HG03135 (cell line): ENCODE measurements around the gene CRHR2.

Source experiments
- ATAC-seq: cut with Tn5 transposase; IDR thresholded peaks from one replicate; pipeline ENCODE4 v1.9.1; 2021; ENCODE audit warnings: mild to moderate bottlenecking, moderate library complexity; ENCODE audit not compliant: unreplicated experiment

The CRHR2 gene

GRCh38 chr7:30633223-30633622, 49.0 kb downstream of the CRHR2 start:
- ATAC-seq = no peak

- no peak for ATAC-seq
These were observed 51.3 kb downstream of the CRHR2 start for GRCh38 chr7:30630986-30631385.

GRCh38 chr7:30627026-30627425, 55.2 kb downstream of the CRHR2 start:
- ATAC-seq = no peak

GRCh38 chr7:30625283-30625682, 57.0 kb downstream of the CRHR2 start:
- ATAC-seq = no peak

- ATAC-seq = no peak
These were observed 63.3 kb downstream of the CRHR2 start for GRCh38 chr7:30618961-30619360.

GRCh38 chr7:30618080-30618676, 64.1 kb downstream of the CRHR2 start:
- ATAC-seq = no peak

- no peak for ATAC-seq
These were observed 64.9 kb downstream of the CRHR2 start for GRCh38 chr7:30617359-30617758.

- no peak for ATAC-seq
These were observed 65.9 kb downstream of the CRHR2 start for GRCh38 chr7:30616318-30616717.

GRCh38 chr7:30613366-30614325, 68.6 kb downstream of the CRHR2 start:
- no peak for ATAC-seq

- ATAC-seq = no peak
These were observed 69.5 kb downstream of the CRHR2 start for GRCh38 chr7:30612658-30613265.

GRCh38 chr7:30605832-30606231, 76.4 kb downstream of the CRHR2 start:
- ATAC-seq = no peak

GRCh38 chr7:30604901-30605300, 77.4 kb downstream of the CRHR2 start:
- no peak for ATAC-seq
